H1 (cell line): ENCODE measurements around the gene GRAMD1C. TPM values are rescaled to one million over a fixed set of nuclear protein-coding genes. Genes with fewer than 3 reads are reported as not detected.

ENCODE experiments used
- BCL11A ChIP-seq, 2 experiments: IDR thresholded peaks; one replicate each; pipeline ENCODE4 v1.6.1; 2011; ENCODE audit warnings: low read depth in 2 of 2, low read length in 2 of 2, mild to moderate bottlenecking in 2 of 2
- KDM4A ChIP-seq: IDR thresholded peaks from one replicate; pipeline ENCODE4 v1.7.1; 2012; ENCODE audit warnings: low read depth, mild to moderate bottlenecking, moderate library complexity, low read length, inconsistent platforms; ENCODE audit not compliant: severe bottlenecking
- KDM5A ChIP-seq: fragments of 200-600 bp; IDR thresholded peaks from 2 replicates; pipeline ENCODE4 v1.7.1; 2012; ENCODE audit warnings: mild to moderate bottlenecking, low read length, inconsistent platforms, mixed read lengths
- RFX5 ChIP-seq: IDR thresholded peaks from 2 replicates; pipeline ENCODE4 v1.6.1; 2011; ENCODE audit warnings: low read depth, low read length, improper control_type of control experiment, borderline replicate concordance
- SIRT6 ChIP-seq: IDR thresholded peaks from one replicate; pipeline ENCODE4 v1.7.1; 2012; ENCODE audit warnings: low read length, inconsistent platforms
- polyA plus RNA-seq, 7 experiments: library from polyadenylated mRNA; depleted of rRNA in 3 of 7; stranded (reverse) in 5 of 7; unstranded in 2 of 7; fragments of >200 nt in 5 of 7; fragments of 200-250 nt in 2 of 7; gene quantifications; 1 replicate in 5 of 7; 2 replicates in 1 of 7; 4 replicates in 1 of 7; pipeline versions ENCODE4 v1.2.1 to v1.2.3, GENCODE V29; 2011 to 2013; ENCODE audit warnings: missing spikeins in 2 of 7, mixed read lengths in 2 of 7
- total RNA-seq: library from RNA; stranded (reverse); fragmentation: NEBNext Ultra II Directional; extraction: Animal tissue kit (Norgen Biotek cat#: 25700); gene quantifications from 2 replicates; pipeline ENCODE4 v1.2.1, GENCODE V29; 2021

The GRAMD1C gene
- total and polyA plus RNA-seq, 2 of the 8 experiments (the other 6 are each of a cell fraction or from before 2014, with no cell fraction given) = 0.62 to 2.1 TPM

DNA sequence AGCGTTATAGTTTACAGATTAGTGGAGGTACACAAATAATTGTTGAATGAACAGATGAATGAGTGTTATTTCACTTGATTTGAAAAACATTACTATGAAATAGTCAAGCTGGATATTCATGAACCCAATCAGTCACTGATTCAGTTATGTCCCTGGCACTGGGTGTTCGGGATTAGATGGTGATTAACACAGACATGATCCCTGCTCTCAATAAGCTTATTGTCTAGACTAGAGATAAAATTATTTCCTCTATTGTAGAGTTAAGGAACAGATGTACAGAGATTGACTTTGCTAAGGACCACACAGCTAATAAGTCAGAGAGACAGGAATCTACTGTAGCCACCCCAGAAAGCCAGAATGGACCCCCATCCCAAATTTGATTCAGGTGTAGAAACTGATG lies 963 bp downstream of the GRAMD1C start (continued):
- TF ChIP-seq RFX5 (no peak), BCL11A (IDR thresholded peaks at IDR 0.05; ENCODE audit: low read depth in 2 of 2, low read length in 2 of 2) (no peak), KDM4A (no peak), KDM5A (no peak), SIRT6 (no peak)
- TF ChIP-seq, all 59 proteins: peak for 0
